Mesendoderm (in vitro differentiated cells): ENCODE measurements around the gene DOK6.

Experiments used
- DNase-seq: peaks from one replicate; pipeline ENCODE4 v3.0.0; 2013
- H2AK5ac ChIP-seq: 2 replicates; pipeline ENCODE4 v1.6.1; 2013; ENCODE audit warnings: low read length, inconsistent platforms
- H2BK120ac ChIP-seq: 2 replicates; pipeline ENCODE4 v1.6.1; 2013; ENCODE audit warnings: low read depth, mild to moderate bottlenecking, low read length, moderate library complexity, mixed read lengths
- H2BK15ac ChIP-seq: replicated peaks from 2 replicates; pipeline ENCODE4 v1.6.1; 2013; ENCODE audit warnings: low read depth, mild to moderate bottlenecking, moderate library complexity
- H2BK5ac ChIP-seq: 2 replicates; pipeline ENCODE4 v1.6.1; 2013; ENCODE audit warnings: low read length, inconsistent platforms
- H3K18ac ChIP-seq: 2 replicates; pipeline ENCODE4 v1.6.1; 2013; ENCODE audit warnings: mild to moderate bottlenecking, low read length, mixed read lengths
- H3K23ac ChIP-seq: one replicate; pipeline ENCODE4 v1.6.1; 2013; ENCODE audit warnings: low read length
- H3K27ac ChIP-seq: 2 replicates; pipeline ENCODE4 v1.5.1; 2013; ENCODE audit warnings: low read depth, mild to moderate bottlenecking, inconsistent platforms, low read length, moderate library complexity
- H3K27me3 ChIP-seq: 2 replicates; pipeline ENCODE4 v1.6.1; 2013; ENCODE audit warnings: low read length, control low read depth, mild to moderate bottlenecking, inconsistent platforms; ENCODE audit not compliant: insufficient read depth, poor library complexity
- H3K36me3 ChIP-seq: 2 replicates; pipeline ENCODE4 v1.6.1; 2013; ENCODE audit warnings: low read length, inconsistent platforms; ENCODE audit not compliant: control insufficient read depth, insufficient read depth
- H3K4ac ChIP-seq: one replicate; pipeline ENCODE4 v1.6.1; 2013; ENCODE audit warnings: low read depth, mild to moderate bottlenecking, low read length, moderate library complexity
- H3K4me1 ChIP-seq: 2 replicates; pipeline ENCODE4 v1.6.1; 2013; ENCODE audit warnings: low read depth, low read length, inconsistent platforms; ENCODE audit not compliant: control insufficient read depth
- H3K4me2 ChIP-seq: 2 replicates; pipeline ENCODE4 v1.6.1; 2013; ENCODE audit warnings: low read length
- H3K4me3 ChIP-seq: 2 replicates; pipeline ENCODE4 v1.5.1; 2013; ENCODE audit warnings: mild to moderate bottlenecking, low read length
- H3K56ac ChIP-seq: one replicate; pipeline ENCODE4 v1.6.1; 2013; ENCODE audit warnings: low read length
- H3K79me1 ChIP-seq: 2 replicates; pipeline ENCODE4 v1.6.1; 2013; ENCODE audit warnings: low read length, inconsistent platforms
- H3K79me2 ChIP-seq: 2 replicates; pipeline ENCODE4 v1.6.1; 2013; ENCODE audit warnings: mild to moderate bottlenecking, low read length; ENCODE audit not compliant: control insufficient read depth, insufficient read depth
- H3K9ac ChIP-seq: 2 replicates; pipeline ENCODE4 v1.6.1; 2013; ENCODE audit warnings: low read length, inconsistent platforms
- H4K5ac ChIP-seq: one replicate; pipeline ENCODE4 v1.6.1; 2013; ENCODE audit warnings: low read length
- H4K8ac ChIP-seq: one replicate; pipeline ENCODE4 v1.6.1; 2013; ENCODE audit warnings: low read depth, mild to moderate bottlenecking, control low read depth, low read length, moderate library complexity
- WGBS: extraction: QIAGEN DNeasy Blood & Tissue Kit; methylation state at CpG from one replicate; pipeline ENCODE4 v1.1.7; 2013; ENCODE audit warnings: low lambda C conversion rate, missing lambda C conversion rate; ENCODE audit not compliant: insufficient coverage; ENCODE audit errors: extremely low coverage; 5-methylcytosine and 5-hydroxymethylcytosine counted together

Gene DOK6

DNA sequence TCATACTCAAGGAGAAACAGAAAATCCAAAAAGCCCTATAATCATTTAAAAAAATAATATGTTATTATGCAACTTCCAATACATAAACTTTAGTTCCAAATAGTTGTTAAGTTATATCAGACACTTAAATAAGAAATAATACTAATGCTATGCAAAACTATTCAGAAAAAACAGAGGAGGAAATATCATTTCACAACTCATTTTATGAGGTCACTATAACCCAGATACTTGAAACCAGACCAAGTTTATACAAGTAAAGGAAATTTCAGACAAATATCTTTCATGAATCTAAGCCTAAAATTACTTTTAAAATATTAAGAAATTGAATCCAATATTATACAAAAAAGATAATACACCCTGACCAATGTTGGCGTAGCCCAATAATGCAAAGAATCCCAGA, 286.2 kb downstream of the DOK6 start:
- H2BK15ac ChIP-seq = no peak overlapping the region
- H2AK5ac ChIP-seq = no peak overlapping the region
- no peak overlapping the region for H3K9ac ChIP-seq
- H3K27ac ChIP-seq = no peak overlapping the region
- H3K79me2 ChIP-seq = no peaks in the 10 kb centered on the region
- DNase-seq = no peak
- H3K56ac ChIP-seq = no peak overlapping the region
- H4K8ac ChIP-seq = no peak overlapping the region
- no peaks in the 10 kb centered on the region for H3K79me1 ChIP-seq
- H2BK5ac ChIP-seq = no peak overlapping the region
- H3K23ac ChIP-seq = no peak overlapping the region
- no peaks in the 10 kb centered on the region for H3K36me3 ChIP-seq
- H4K5ac ChIP-seq = no peak overlapping the region
- no peaks in the 10 kb centered on the region for H3K27me3 ChIP-seq
- H3K4me2 ChIP-seq = no peak overlapping the region
- no peak overlapping the region for H2BK120ac ChIP-seq
- H3K4me1 ChIP-seq = no peaks in the 10 kb centered on the region
- WGBS = no CpG with 5 or more reads among the region's 1 CpG
- H3K18ac ChIP-seq = no peak overlapping the region
- H3K4ac ChIP-seq = no peak overlapping the region
- no peak overlapping the region for H3K4me3 ChIP-seq

- Histone ChIP-seq H4K8ac (no peak overlapping the region), H2BK120ac (no peak overlapping the region), H3K79me1 (no peaks in the 10 kb centered on the region), H2AK5ac (no peak overlapping the region), H3K9ac (no peak overlapping the region), H3K4me1 (no peaks in the 10 kb centered on the region), H2BK15ac (no peak overlapping the region), H3K56ac (no peak overlapping the region), H3K79me2 (no peaks in the 10 kb centered on the region), H3K18ac (no peak overlapping the region), H3K27me3 (no peaks in the 10 kb centered on the region), H3K27ac (no peak overlapping the region), H3K4ac (no peak overlapping the region), H3K36me3 (no peaks in the 10 kb centered on the region), H4K5ac (no peak overlapping the region), H2BK5ac (no peak overlapping the region), H3K4me2 (no peak overlapping the region), H3K4me3 (no peak overlapping the region), H3K23ac (no peak overlapping the region)
- no peak for DNase-seq
- WGBS = no CpG with 5 or more reads among the region's 2 CpGs
Measured at GRCh38 chr18:69689121-69689759, 288.6 kb downstream of the DOK6 start.

DNA sequence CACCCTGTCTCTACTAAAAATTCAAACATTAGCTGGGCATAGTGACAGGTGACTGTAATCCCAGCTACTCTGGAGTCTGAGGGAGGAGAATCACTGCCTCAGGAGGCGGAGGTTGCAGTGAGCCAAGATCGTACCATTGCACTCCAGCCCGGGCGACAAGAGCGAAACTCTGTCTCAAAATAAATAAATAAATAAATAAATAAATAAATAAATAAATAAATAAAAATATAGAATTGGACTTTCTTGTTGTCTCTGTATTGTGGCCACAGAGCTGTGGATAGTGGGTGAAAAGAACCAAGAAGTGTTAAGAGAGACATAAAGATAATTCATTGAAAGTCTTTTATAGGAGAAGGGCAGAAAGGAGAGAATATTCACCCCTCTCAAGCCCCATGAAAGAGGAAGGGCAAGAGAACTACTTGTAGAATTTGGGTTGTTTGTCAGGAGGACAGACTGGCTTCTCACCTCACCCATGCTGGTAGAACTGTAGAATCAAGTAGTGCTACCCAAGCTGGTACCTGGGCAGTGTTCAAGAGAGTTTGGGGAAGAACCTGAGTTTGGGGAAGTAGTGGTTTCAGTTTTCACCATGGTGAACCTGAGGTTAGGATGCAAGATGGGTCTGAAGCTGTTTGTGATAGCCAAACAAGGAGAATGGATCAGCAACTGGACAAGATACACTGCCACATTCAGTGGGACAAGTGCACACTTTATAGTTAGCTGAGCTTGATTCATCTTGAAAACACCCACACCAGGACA, 290.5 kb downstream of the DOK6 start:
- no peak overlapping the region for H2BK15ac ChIP-seq
- DNase-seq = no peak
- no peaks in the 10 kb centered on the region for H3K4me1 ChIP-seq
- no peak overlapping the region for H2AK5ac ChIP-seq
- H3K36me3 ChIP-seq = no peaks in the 10 kb centered on the region
- no peaks in the 10 kb centered on the region for H3K79me1 ChIP-seq
- no peak overlapping the region for H4K8ac ChIP-seq
- no peak overlapping the region for H3K27ac ChIP-seq
- no peak overlapping the region for H3K18ac ChIP-seq
- H2BK5ac ChIP-seq = no peak overlapping the region
- no peak overlapping the region for H3K23ac ChIP-seq
- H3K56ac ChIP-seq = no peak overlapping the region
- no peaks in the 10 kb centered on the region for H3K27me3 ChIP-seq
- WGBS = no CpG with 5 or more reads among the region's 5 CpGs
- no peak overlapping the region for H3K4me3 ChIP-seq
- no peak overlapping the region for H3K9ac ChIP-seq
- H4K5ac ChIP-seq = no peak overlapping the region
- no peak overlapping the region for H2BK120ac ChIP-seq
- H3K4ac ChIP-seq = no peak overlapping the region
- no peak overlapping the region for H3K4me2 ChIP-seq
- no peaks in the 10 kb centered on the region for H3K79me2 ChIP-seq

GRCh38 chr18:69697069-69697468, 296.4 kb downstream of the DOK6 start:
- H2BK5ac ChIP-seq = no peak overlapping the region
- no peak overlapping the region for H3K9ac ChIP-seq
- no peak overlapping the region for H3K18ac ChIP-seq
- H2AK5ac ChIP-seq = no peak overlapping the region
- no peak overlapping the region for H3K27ac ChIP-seq
- H3K23ac ChIP-seq = no peak overlapping the region
- no peak overlapping the region for H2BK15ac ChIP-seq
- DNase-seq = no peak
- H3K4me3 ChIP-seq = no peak overlapping the region
- H3K4ac ChIP-seq = no peak overlapping the region
- H3K4me2 ChIP-seq = no peak overlapping the region
- H3K79me1 ChIP-seq = no peaks in the 10 kb centered on the region
- no peaks in the 10 kb centered on the region for H3K36me3 ChIP-seq
- no peaks in the 10 kb centered on the region for H3K27me3 ChIP-seq
- no peaks in the 10 kb centered on the region for H3K4me1 ChIP-seq
- no peak overlapping the region for H4K5ac ChIP-seq
- no peak overlapping the region for H2BK120ac ChIP-seq
- no peak overlapping the region for H4K8ac ChIP-seq
- no peaks in the 10 kb centered on the region for H3K79me2 ChIP-seq
- no peak overlapping the region for H3K56ac ChIP-seq

GRCh38 chr18:69697689-69698088, 297.0 kb downstream of the DOK6 start:
- H3K4me1 ChIP-seq = no peaks in the 10 kb centered on the region
- H3K9ac ChIP-seq = no peak overlapping the region
- no peak overlapping the region for H3K18ac ChIP-seq
- no peak overlapping the region for H4K5ac ChIP-seq
- WGBS = no CpG with 5 or more reads among the region's 3 CpGs
- no peaks in the 10 kb centered on the region for H3K79me1 ChIP-seq
- H3K36me3 ChIP-seq = no peaks in the 10 kb centered on the region
- H2BK120ac ChIP-seq = no peak overlapping the region
- no peak overlapping the region for H2BK15ac ChIP-seq
- no peak overlapping the region for H3K56ac ChIP-seq
- H3K4me2 ChIP-seq = no peak overlapping the region
- H2AK5ac ChIP-seq = no peak overlapping the region
- no peak overlapping the region for H2BK5ac ChIP-seq
- no peak overlapping the region for H3K27ac ChIP-seq
- H4K8ac ChIP-seq = no peak overlapping the region
- no peaks in the 10 kb centered on the region for H3K79me2 ChIP-seq
- H3K27me3 ChIP-seq = no peaks in the 10 kb centered on the region
- H3K4me3 ChIP-seq = no peak overlapping the region
- no peak overlapping the region for H3K23ac ChIP-seq
- no peak for DNase-seq
- no peak overlapping the region for H3K4ac ChIP-seq

GRCh38 chr18:69701305-69701704, 300.6 kb downstream of the DOK6 start:
- no peaks in the 10 kb centered on the region for H3K79me2 ChIP-seq
- no peak overlapping the region for H2BK15ac ChIP-seq
- no peak overlapping the region for H3K23ac ChIP-seq
- no peak overlapping the region for H3K18ac ChIP-seq
- no peak overlapping the region for H3K9ac ChIP-seq
- H2AK5ac ChIP-seq = no peak overlapping the region
- H3K4ac ChIP-seq = no peak overlapping the region
- H3K4me1 ChIP-seq = no peaks in the 10 kb centered on the region
- no peak overlapping the region for H4K8ac ChIP-seq
- no peak overlapping the region for H3K27ac ChIP-seq
- no peaks in the 10 kb centered on the region for H3K27me3 ChIP-seq
- H3K56ac ChIP-seq = no peak overlapping the region
- no peak overlapping the region for H4K5ac ChIP-seq
- H3K79me1 ChIP-seq = no peaks in the 10 kb centered on the region
- no peak overlapping the region for H2BK5ac ChIP-seq
- no peak overlapping the region for H3K4me3 ChIP-seq
- H2BK120ac ChIP-seq = no peak overlapping the region
- DNase-seq = no peak
- H3K4me2 ChIP-seq = no peak overlapping the region
- H3K36me3 ChIP-seq = no peaks in the 10 kb centered on the region
- no CpG with 5 or more reads among the region's 2 CpGs for WGBS
